IMR-90 (cell line): ENCODE data around the gene BCL2. TPM values are rescaled to one million over a fixed set of nuclear protein-coding genes. Genes with fewer than 3 reads are reported as not detected.

Experiments used
- ATAC-seq: fragments of 200-7000 bp; cut with Tn5 transposase; 2 replicates; pipeline ENCODE4 v1.9.1; 2020; ENCODE audit warnings: low read depth, mild to moderate bottlenecking, moderate library complexity
- BruUV-seq: library from RNA; stranded (reverse); fragments of 400-500 nt; replicated peaks from 2 replicates; lab custom pipeline; 2021; lab: Mats Ljungman, UMichigan
- CTCF ChIA-PET: fragments of 300-600 bp; formaldehyde crosslinking; extraction: SDS; loops from one replicate; lab custom pipeline; 2021; ENCODE audit warnings: antibody characterized with exemption; lab: Yijun Ruan, JAX
- POLR2A ChIA-PET: fragments of 300-600 bp; sonication (Branson Sonifier 250); formaldehyde crosslinking; loops from one replicate; lab custom pipeline; 2022; ENCODE audit warnings: antibody characterized with exemption; ENCODE audit not compliant: unreplicated experiment; lab: Charles Lee
- DNase-seq: peaks from one replicate; pipeline ENCODE4 v3.0.0; 2013
- H2AFZ ChIP-seq: replicated peaks from 2 replicates; pipeline ENCODE3; 2013; ENCODE audit warnings: low read length, mild to moderate bottlenecking; ENCODE audit not compliant: poor library complexity
- H2AK5ac ChIP-seq: 2 replicates; pipeline ENCODE4 v1.6.1; 2013; ENCODE audit warnings: low read depth, low read length, inconsistent platforms
- H2AK9ac ChIP-seq: replicated peaks from 2 replicates; pipeline ENCODE3; 2013; ENCODE audit warnings: mild to moderate bottlenecking, low read depth, low read length, moderate library complexity; ENCODE audit not compliant: poor library complexity
- H2BK120ac ChIP-seq: 2 replicates; pipeline ENCODE4 v1.6.1; 2013; ENCODE audit warnings: low read depth, low read length, inconsistent platforms
- H2BK15ac ChIP-seq: 3 replicates; pipeline ENCODE4 v1.6.1; 2013; ENCODE audit warnings: low read depth, low read length, inconsistent platforms
- H2BK20ac ChIP-seq: 2 replicates; pipeline ENCODE4 v1.6.1; 2013; ENCODE audit warnings: low read depth, mild to moderate bottlenecking, inconsistent platforms, low read length, moderate library complexity
- H2BK5ac ChIP-seq: 2 replicates; pipeline ENCODE4 v1.6.1; 2013; ENCODE audit warnings: mild to moderate bottlenecking, low read depth, low read length, inconsistent platforms; ENCODE audit not compliant: poor library complexity, severe bottlenecking
- H3K14ac ChIP-seq: replicated peaks from 2 replicates; pipeline ENCODE4 v1.6.1; 2013; ENCODE audit warnings: low read depth, low read length, inconsistent platforms
- H3K18ac ChIP-seq: 2 replicates; pipeline ENCODE4 v1.6.1; 2013; ENCODE audit warnings: low read depth, low read length, control low read depth
- H3K23ac ChIP-seq: 2 replicates; pipeline ENCODE4 v1.6.1; 2013; ENCODE audit warnings: low read depth, low read length, inconsistent platforms
- H3K27ac ChIP-seq: 2 replicates; pipeline ENCODE4 v1.5.1; 2013; ENCODE audit warnings: mild to moderate bottlenecking, control low read depth, low read length; ENCODE audit not compliant: insufficient read depth
- H3K27me3 ChIP-seq: 2 replicates; pipeline ENCODE4 v1.6.1; 2013; ENCODE audit warnings: low read length; ENCODE audit not compliant: control insufficient read depth, insufficient read depth
- H3K36me3 ChIP-seq: 2 replicates; pipeline ENCODE4 v1.6.1; 2013; ENCODE audit warnings: low read length, mixed read lengths; ENCODE audit not compliant: control insufficient read depth, insufficient read depth
- H3K4ac ChIP-seq: 2 replicates; pipeline ENCODE4 v1.6.1; 2013; ENCODE audit warnings: low read depth, low read length, inconsistent platforms
- H3K4me1 ChIP-seq: 2 replicates; pipeline ENCODE4 v1.6.1; 2013; ENCODE audit warnings: low read length, mixed read lengths; ENCODE audit not compliant: control insufficient read depth, insufficient read depth
- H3K4me2 ChIP-seq: 2 replicates; pipeline ENCODE4 v1.6.1; 2013; ENCODE audit warnings: low read depth, mild to moderate bottlenecking, control low read depth, low read length, moderate library complexity
- H3K4me3 ChIP-seq: 2 replicates; pipeline ENCODE4 v1.5.1; 2013; ENCODE audit warnings: low read depth, mild to moderate bottlenecking, control low read depth, low read length, moderate library complexity; ENCODE audit not compliant: insufficient read depth
- H3K56ac ChIP-seq: 2 replicates; pipeline ENCODE4 v1.6.1; 2013; ENCODE audit warnings: low read length, inconsistent platforms; ENCODE audit not compliant: insufficient read depth; ENCODE audit errors: extremely low read depth
- H3K79me1 ChIP-seq, 2 experiments: 2 replicates each; pipeline ENCODE4 v1.6.1; 2013; ENCODE audit warnings: low read length in 2 of 2, inconsistent platforms in 1 of 2, low read depth in 1 of 2
- H3K9ac ChIP-seq: 2 replicates; pipeline ENCODE4 v1.6.1; 2013; ENCODE audit warnings: low read depth, low read length, control low read depth
- H3K9me1 ChIP-seq: 2 replicates; pipeline ENCODE4 v1.6.1; 2013; ENCODE audit warnings: low read length, inconsistent platforms; ENCODE audit not compliant: insufficient read depth
- H3K9me3 ChIP-seq: 2 replicates; pipeline ENCODE4 v1.6.1; 2013; ENCODE audit warnings: low read length; ENCODE audit not compliant: control insufficient read depth, insufficient read depth
- H4K20me1 ChIP-seq: 2 replicates; pipeline ENCODE4 v1.6.1; 2013; ENCODE audit warnings: low read length, inconsistent platforms; ENCODE audit not compliant: insufficient read depth
- H4K5ac ChIP-seq: 2 replicates; pipeline ENCODE4 v1.6.1; 2013; ENCODE audit warnings: mild to moderate bottlenecking, low read depth, low read length, control low read depth
- H4K8ac ChIP-seq, 2 experiments: 2 replicates each; pipeline ENCODE4 v1.6.1; 2013; ENCODE audit warnings: low read depth in 2 of 2, low read length in 2 of 2, control low read depth in 1 of 2, inconsistent platforms in 1 of 2
- H4K91ac ChIP-seq: 2 replicates; pipeline ENCODE4 v1.6.1; 2013; ENCODE audit warnings: low read depth, low read length, inconsistent platforms; ENCODE audit not compliant: insufficient read depth
- BHLHE40 ChIP-seq: fragments of 150-350 bp; IDR thresholded peaks from 2 replicates; pipeline ENCODE4 v1.6.1; 2016; ENCODE audit warnings: mild to moderate bottlenecking, low read depth, low read length
- CEBPB ChIP-seq: IDR thresholded peaks from 2 replicates; pipeline ENCODE4 v1.6.1; 2012; ENCODE audit warnings: low read depth, low read length, improper control_type of control experiment
- CHD1 ChIP-seq: IDR thresholded peaks from 2 replicates; pipeline ENCODE4 v1.6.1; 2012; ENCODE audit warnings: low read depth, low read length, improper control_type of control experiment
- ELK1 ChIP-seq: fragments of 150-350 bp; IDR thresholded peaks from 2 replicates; pipeline ENCODE4 v1.6.1; 2016; ENCODE audit warnings: low read depth, mild to moderate bottlenecking, low read length, moderate library complexity, borderline replicate concordance
- FOS ChIP-seq: fragments of 150-350 bp; IDR thresholded peaks from 2 replicates; pipeline ENCODE4 v1.6.1; 2016; ENCODE audit warnings: low read depth, low read length
- MAFK ChIP-seq: IDR thresholded peaks from 2 replicates; pipeline ENCODE4 v1.6.1; 2012; ENCODE audit warnings: low read depth, low read length, improper control_type of control experiment
- MAZ ChIP-seq: IDR thresholded peaks from 2 replicates; pipeline ENCODE4 v1.6.1; 2012; ENCODE audit warnings: low read depth, mild to moderate bottlenecking, low read length, improper control_type of control experiment, moderate library complexity, borderline replicate concordance
- MXI1 ChIP-seq: IDR thresholded peaks from 2 replicates; pipeline ENCODE4 v1.6.1; 2012; ENCODE audit warnings: low read depth, mild to moderate bottlenecking, low read length, moderate library complexity, borderline replicate concordance
- NFE2L2 ChIP-seq: fragments of 150-350 bp; IDR thresholded peaks from 2 replicates; pipeline ENCODE4 v1.6.1; 2016; ENCODE audit warnings: low read depth, mild to moderate bottlenecking, low read length
- POLR2A ChIP-seq: IDR thresholded peaks from 2 replicates; pipeline ENCODE4 v1.6.1; 2012; ENCODE audit warnings: mild to moderate bottlenecking, low read depth, low read length
- RAD21 ChIP-seq: IDR thresholded peaks from 2 replicates; pipeline ENCODE4 v1.6.1; 2012; ENCODE audit warnings: low read length, improper control_type of control experiment
- RCOR1 ChIP-seq: IDR thresholded peaks from 2 replicates; pipeline ENCODE4 v1.6.1; 2012; ENCODE audit warnings: mild to moderate bottlenecking, low read length, improper control_type of control experiment; ENCODE audit not compliant: insufficient replicate concordance
- RFX5 ChIP-seq: IDR thresholded peaks from 2 replicates; pipeline ENCODE4 v1.8.0; 2012; ENCODE audit warnings: low read depth, mild to moderate bottlenecking, low read length, moderate library complexity
- SMC3 ChIP-seq: fragments of 150-350 bp; IDR thresholded peaks from 2 replicates; pipeline ENCODE4 v1.6.1; 2016; ENCODE audit warnings: low read depth, mild to moderate bottlenecking, antibody characterized with exemption, low read length, moderate library complexity
- USF2 ChIP-seq: fragments of 150-350 bp; IDR thresholded peaks from 2 replicates; pipeline ENCODE4 v1.6.1; 2017; ENCODE audit warnings: mild to moderate bottlenecking, antibody characterized with exemption, low read length, low read depth
- WGBS, 2 experiments: methylation state at CpG; one replicate each; pipeline versions ENCODE4 v1.1.5 to v1.1.7; 2013; ENCODE audit warnings: missing lambda C conversion rate in 2 of 2; ENCODE audit not compliant: insufficient read length in 1 of 2; ENCODE audit errors: extremely low coverage in 2 of 2; 5-methylcytosine and 5-hydroxymethylcytosine counted together
- dilution Hi-C: fragments of 300-500 bp; cut with HindIII; formaldehyde crosslinking; loops from one replicate; pipeline ENCODE4 v1.14.3; 2018; ENCODE audit warnings: low sequenced_read_pairs; ENCODE audit not compliant: unreplicated experiment
- in situ Hi-C: fragments of 300-500 bp; cut with MboI; formaldehyde crosslinking; loops from 3 replicates; pipeline ENCODE4 v1.14.3; 2019; ENCODE audit warnings: low sequenced_read_pairs, inconsistent platforms, mixed read lengths
- intact Hi-C: fragments of 100-400 bp; cut with micrococcal nuclease; formaldehyde crosslinking; loops from 2 replicates; pipeline ENCODE4 v1.10.0; 2022
- polyA plus RNA-seq, 3 experiments: library from polyadenylated mRNA; depleted of rRNA; stranded (reverse); fragments of >200 nt; gene quantifications; 2 replicates each; pipeline ENCODE4 v1.2.3, GENCODE V29; 2012; ENCODE audit warnings: low replicate concordance in 1 of 3
- total RNA-seq: library from RNA; depleted of rRNA; stranded (reverse); fragments of >200 nt; gene quantifications from 2 replicates; pipeline ENCODE4 v1.2.3, GENCODE V29; 2012

The BCL2 gene
- total and polyA plus RNA-seq, 2 of the 4 experiments (the other 2 are of a cell fraction): 0.24 to 0.54 TPM

GRCh38 chr18:63254716-63255399 lies 64.7 kb downstream of the BCL2 start:
- POLR2A ChIA-PET: no interaction called here
- Histone ChIP-seq H4K8ac (no peak overlapping the region), H2AK9ac (no peak overlapping the region), H3K18ac (no peak overlapping the region), H3K4ac (no peak overlapping the region), H3K27me3 (peaks cover 23% of the 10 kb centered on the region), H4K20me1 (no peaks in the 10 kb centered on the region), H4K5ac (no peak overlapping the region), H2BK15ac (no peak overlapping the region), H3K27ac (no peak overlapping the region), H3K36me3 (no peaks in the 10 kb centered on the region), H3K9me1 (no peaks in the 10 kb centered on the region), H3K23ac (no peak overlapping the region), H2AK5ac (no peak overlapping the region), H3K4me2 (no peak overlapping the region), H3K9ac (no peak overlapping the region), H3K9me3 (no peaks in the 10 kb centered on the region), H2BK5ac (no peak overlapping the region), H2BK20ac (no peak overlapping the region), H4K91ac (no peak overlapping the region), H3K79me1 (no peaks in the 10 kb centered on the region), H3K14ac (no peak overlapping the region), H3K4me3 (no peak overlapping the region), H2BK120ac (no peak overlapping the region), H2AFZ (no peak overlapping the region), H3K4me1 (peaks cover 5% of the 10 kb centered on the region), H3K56ac (no peak overlapping the region)
- CTCF ChIA-PET: no interaction called here
- ATAC-seq: no peak
- TF ChIP-seq RAD21 (no peak), RFX5 (no peak), MXI1 (no peak), MAZ (no peak), POLR2A (no peak), BHLHE40 (no peak), SMC3 (no peak), FOS (no peak), ELK1 (no peak), RCOR1 (no peak), CEBPB (no peak), MAFK (no peak), USF2 (no peak), CHD1 (no peak), NFE2L2 (no peak)
- dilution Hi-C loops: no loop called here
- 96% methylated on average over 3 of the region's 4 CpGs; no CpG with 5 or more reads in 1 of the 2 experiments for whole genome bisulfite sequencing, 2 experiments
- no TSS peak for BruUV-seq
- in situ Hi-C loops: no loop called here
- intact Hi-C loops: loop anchor here (5.0 kb wide), 1 partner anchor 67 kb away; no protein-coding TSS in a partner anchor
- no peak for DNase-seq
